Activated T-helper 1 cell treated with Interleukin-2 at 50 U/mL for 16 hours (primary cell): ENCODE results near the gene ERP29.
A peak's percentile ranks its signal among the peaks of the same experiment; 100 is the strongest.
"Not testable (repeated sequence)": the region's sequence is repeated elsewhere in the genome, so short reads cannot be mapped to it uniquely, and the experiment has no call there.

Experiments
- DNase-seq: peaks from one replicate; pipeline ENCODE4 v3.0.0-alpha.2; 2020; ENCODE audit warnings: low read depth

ERP29 gene

DNA sequence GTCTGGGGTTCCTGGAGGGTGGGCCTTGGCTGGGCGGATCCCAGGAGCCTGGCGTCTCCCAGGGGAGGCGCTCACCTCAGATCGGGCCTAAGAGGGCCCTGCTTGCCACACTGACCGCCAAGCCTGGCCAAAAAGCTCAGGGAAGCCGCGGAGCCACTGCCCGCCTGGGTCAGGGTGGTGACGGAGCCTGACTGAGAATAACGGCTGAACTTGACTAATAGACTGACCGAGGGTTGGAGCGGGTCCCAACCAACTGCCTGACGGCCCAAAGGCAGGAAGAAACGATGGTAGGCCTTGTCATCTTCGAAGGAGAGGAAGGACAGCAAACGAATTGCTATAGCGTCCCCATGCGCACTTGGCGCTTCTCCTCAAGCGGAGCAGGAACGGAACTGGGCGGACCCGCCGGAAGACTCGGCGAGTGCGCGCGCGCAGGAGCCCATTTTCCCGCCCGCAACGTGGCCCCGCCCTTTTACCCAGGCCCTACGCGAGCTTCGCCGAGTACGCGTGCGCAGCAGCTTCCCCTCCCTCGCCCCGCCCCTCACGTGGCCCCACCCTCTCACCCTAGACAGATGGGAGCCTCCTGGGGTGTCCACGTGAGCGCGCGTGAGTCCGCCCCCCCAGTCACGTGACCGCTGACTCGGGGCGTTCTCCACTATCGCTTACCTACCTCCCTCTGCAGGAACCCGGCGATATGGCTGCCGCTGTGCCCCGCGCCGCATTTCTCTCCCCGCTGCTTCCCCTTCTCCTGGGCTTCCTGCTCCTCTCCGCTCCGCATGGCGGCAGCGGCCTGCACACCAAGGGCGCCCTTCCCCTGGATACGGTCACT, at the start of gene ERP29, which contains the start of gene TMEM116:
Gene ERP29 (plus strand): TSS at position 652 of the 826 bp plus-strand sequence. CDS start 40 bp downstream, at position 692.
Gene TMEM116 (minus strand): TSS at position 391 of the 826 bp plus-strand sequence. CDS start 7,895 bp downstream, outside the sequence.
- DNase-seq = peak; percentile 100

DNA sequence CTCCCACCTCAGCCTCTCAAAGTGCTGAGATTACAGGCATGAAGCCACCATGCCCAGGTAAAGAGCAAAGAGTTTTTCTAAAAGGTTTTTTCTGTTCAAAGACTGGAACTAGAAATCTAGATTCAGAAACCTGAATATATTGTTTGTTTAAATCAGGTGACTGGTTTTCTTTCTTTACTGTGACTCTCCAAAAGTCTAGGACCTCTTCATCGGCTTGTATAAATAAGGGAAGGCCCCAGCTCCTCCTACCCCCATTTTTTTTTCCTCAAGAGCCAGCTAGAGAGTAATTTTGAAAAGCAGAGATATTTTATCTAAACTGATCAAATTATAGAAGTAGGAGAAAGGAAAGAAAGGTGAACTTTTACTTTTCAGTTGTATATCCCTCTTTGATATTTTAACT, 48.3 kb upstream of the ERP29 start:
- DNase-seq = no peak

DNA sequence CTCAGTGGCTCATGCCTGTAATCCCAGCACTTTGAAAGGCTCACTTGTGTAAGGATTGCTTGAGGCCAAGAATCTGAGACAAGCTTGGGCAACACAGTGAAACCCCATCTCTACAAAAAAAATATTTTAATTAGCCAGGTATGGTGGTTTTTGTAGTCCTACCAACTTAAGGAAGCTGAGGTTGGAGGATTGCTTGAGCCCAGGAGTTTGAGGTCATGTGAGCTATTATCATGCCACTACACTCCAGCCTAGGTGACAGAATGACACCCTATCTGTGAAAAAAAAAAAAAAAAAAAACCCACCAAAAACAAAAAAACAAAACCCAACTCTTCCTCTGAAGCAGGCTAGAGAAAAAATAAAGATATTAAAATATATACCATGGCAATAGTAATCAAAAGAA, 41.4 kb upstream of the ERP29 start:
- DNase-seq = no peak

DNA sequence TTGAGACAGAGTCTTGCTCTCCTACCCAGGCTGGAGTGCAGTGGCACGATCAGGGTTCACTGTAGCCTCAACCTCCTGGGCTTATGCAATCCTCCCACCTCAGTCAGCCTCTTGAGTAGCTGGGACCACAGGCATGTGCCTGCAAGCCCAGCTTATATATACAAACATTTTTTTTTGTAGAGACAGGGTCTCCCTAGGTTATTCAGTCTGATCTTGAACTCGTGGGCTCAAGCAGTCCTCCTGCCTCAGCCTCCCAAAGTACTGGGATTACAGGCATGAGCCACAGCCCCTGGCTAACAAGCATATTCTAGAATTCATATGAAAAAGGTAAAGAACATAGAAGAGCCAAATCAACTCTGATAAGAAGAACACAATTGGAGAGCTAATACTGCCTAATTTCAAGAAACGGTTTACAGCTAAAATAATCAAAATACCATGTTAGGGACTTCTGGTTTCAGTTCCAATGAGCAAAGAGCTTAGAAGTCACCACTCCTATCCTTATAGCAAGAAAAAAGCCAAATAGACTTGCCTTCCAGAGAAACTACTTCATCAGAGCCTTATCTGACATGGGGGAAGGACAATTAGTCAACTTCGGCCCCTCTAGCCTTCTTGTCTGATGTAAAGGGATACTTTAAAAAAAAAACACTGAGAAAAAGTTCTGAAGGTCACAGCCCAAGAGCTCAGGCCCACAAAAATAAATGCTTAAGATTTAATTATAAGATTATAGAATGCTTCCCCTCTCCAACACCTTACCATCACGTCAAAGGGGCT, 37.9 kb upstream of the ERP29 start:
- no peak for DNase-seq

DNA sequence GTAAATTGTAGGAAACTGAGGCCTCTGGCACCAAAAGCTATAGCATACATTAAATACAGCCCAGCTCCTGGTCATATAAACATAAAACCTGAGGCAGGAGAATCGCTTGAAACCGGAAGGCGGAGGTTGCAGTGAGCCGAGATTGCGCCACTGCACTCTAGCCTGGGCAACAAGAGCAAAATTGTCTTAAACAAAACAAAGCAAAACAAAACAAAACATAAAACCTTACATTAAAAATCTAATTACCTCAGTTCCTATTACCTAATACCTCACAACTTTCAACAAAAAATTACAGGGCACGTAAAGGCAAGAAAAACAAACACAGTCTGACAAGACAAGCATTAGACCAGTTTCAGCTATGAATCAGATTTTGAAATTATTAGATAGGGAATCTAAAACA, 36.9 kb upstream of the ERP29 start:
- DNase-seq = no peak

DNA sequence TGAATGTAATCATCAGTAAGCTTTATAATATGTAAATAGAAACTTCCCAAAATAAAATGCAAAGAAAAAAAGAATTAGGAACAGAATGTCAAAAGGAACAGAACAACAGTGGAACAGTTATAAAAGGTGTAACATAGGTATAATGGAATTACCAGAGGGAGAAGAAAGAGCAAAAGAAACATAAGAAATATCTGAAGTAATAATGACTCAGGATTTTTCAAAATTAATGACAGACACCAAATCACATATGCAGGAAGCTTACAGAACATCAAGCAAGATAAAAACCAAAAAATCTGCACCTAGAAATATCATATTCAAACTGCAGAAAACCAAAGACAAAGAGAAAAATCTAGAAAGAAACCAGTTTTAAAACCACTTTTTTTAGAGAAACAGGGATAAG, 36.4 kb upstream of the ERP29 start:
- no peak for DNase-seq

DNA sequence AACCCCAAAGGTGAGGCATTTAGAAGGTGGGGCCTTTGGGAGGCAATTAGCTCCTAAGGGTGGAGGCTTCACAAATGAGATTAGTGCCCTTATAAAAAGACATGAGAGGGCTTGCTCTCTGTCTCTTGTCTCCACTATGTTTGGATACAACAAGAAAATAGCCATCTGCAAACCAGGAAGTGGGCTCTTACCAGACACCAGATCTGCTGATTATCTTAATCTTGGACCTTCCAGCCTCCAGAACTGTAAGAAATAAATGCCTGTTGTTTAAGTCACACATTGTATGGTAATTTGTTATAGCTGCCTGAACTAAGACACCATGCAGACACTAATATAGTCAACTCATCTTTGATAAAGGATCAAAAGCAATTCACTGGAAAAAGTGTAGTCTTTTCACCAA, 34.7 kb upstream of the ERP29 start:
- no peak for DNase-seq

DNA sequence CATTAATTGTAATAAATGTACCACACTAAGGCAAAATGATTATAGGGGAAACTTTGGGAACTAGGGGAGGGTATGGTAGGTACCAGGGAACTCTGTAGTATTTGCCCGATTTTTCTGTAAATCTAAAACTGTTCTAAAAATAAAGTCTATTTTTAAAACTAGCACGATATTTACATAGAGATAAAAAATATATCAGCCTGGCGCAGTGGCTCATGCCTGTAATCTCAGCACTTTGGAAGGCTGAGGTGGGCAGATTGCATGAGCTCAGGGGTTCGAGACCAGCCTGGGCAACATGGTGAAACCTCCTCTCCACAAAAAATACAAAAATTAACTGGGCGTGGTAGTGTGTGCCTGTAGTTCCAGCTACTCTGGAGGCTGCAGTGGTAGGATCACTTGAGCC, 32.6 kb upstream of the ERP29 start:
- DNase-seq = no peak

DNA sequence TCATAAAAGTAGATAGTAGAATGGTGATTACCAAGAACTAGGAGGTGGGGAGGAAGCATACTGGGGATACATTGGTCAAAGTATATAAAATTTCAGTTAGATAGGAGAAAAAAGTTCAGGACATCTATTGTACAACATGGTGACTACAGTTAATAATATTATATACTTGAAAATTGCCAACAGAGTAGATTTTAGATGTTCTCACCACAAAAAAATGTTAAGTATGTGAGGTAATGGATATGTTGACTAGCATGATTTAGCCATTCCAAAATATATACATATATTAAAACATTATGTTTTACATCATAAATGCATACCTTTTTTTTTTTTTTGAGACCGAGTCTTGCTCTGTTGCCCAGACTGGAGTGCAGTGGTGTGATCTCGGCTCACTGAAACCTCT, 31.2 kb upstream of the ERP29 start:
- no peak for DNase-seq

DNA sequence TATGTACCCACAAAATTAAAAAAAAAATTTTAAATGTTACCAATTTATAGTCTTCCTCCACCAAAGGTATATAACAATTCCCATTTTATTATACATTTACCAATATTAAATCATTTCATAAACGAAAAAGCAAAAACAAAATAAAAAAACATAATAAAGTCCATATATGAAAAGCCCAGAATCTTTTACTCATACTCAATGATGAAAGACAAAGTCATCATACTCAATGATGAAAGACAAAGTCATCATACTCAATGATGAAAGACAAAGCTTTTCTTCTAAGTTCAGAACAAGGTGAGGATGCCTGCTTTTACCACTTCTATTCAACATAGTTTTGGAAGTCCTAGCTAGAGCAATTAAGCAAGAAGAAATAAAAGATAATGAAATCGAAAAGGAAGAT, 28.4 kb upstream of the ERP29 start:
- DNase-seq = no peak

DNA sequence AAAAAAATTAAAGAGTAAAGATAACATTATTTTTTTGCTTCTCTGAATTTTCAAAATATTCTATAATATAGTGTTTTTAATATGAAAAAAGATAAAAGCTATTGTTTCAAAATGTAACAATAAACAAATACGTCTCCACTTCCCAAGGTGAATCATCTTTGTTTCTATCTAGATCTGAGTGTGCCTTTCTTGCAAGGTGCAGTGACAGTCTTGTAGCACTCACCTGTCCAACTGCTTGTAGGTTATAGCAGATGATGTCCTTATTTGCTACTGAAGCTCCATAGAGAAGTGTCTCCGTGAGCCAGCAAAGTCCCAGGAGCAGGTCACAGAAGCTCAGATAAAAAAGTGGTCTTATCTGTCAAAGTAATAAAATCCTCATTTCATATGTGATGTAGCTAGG, 21.7 kb upstream of the ERP29 start:
- no peak for DNase-seq

DNA sequence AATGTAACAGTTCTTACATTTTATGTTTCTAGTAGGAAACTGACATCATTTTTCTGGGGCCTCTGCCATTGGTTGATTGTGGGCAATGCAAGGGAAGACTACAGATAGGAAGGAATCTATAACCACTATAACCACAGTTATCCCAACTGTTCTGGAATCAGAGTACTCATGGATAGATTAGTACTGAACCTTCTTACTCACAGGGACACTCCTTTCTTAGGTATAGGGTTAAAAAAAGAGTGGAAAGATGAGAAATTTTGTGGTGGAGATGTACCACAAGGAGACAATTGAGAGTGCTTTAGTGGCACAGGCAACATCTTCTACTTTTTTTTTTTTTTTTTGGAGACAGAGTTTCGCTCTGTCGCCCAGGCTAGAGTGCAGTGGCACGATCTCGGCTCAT, 21.3 kb upstream of the ERP29 start:
- DNase-seq = no peak

DNA sequence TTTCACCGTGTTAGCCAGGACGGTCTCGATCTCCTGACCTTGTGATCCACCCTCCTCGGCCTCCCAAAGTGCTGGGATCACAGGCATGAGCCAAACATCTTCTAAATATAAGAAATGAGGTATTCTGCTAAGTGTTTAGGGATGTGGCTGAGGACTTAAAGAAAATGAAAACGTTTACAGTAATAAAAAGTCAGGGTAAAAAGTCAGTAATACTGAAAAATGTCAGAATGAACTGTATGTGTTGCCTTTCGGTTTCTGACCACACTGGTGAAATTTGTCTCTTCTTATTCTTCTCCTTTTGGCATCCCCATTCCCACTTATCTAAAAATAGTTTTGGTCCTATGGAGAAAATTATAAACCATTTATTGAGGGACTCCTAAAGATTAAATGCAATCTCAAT, 20.8 kb upstream of the ERP29 start:
- no peak for DNase-seq

DNA sequence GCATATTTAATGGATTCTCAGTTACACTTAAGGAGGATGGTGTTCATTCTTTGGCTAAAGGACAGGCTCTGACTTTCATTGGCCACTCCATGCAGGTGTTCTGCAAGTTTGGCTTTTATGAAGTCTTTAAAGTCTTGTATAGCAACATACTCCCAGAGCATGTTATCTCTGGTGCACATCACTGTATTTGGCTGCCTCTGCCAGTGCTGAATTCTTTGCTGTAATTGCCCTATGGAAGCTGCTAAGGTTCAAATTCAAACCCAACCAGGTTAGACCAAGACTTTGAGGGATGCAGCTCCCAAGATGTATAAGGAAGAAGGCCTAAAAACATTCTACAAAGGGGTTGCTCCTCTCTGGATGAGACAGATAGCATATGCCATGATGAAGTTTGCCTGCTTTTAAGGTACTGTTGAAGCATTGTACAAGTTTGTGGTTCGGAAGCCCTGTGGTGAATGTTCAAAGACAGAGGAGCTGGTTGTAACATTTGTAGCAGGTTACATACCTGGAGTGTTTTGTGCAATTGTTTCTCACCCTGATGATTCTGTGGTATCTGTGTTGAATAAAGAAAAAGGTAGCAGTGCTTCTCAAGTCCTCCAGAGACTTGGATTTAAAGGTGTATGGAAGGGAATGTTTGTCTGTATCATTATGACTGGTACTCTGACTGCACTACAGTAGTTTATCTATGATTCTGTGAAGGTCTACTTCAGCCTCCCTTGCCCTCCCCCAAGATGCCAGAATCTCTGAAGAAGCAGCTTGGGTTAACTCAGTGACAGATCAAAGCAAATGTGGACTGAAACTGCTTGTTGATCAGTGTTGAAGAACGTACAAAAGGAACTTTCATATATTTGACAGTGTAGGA, 19.7 kb upstream of the ERP29 start:
- DNase-seq = no peak

DNA sequence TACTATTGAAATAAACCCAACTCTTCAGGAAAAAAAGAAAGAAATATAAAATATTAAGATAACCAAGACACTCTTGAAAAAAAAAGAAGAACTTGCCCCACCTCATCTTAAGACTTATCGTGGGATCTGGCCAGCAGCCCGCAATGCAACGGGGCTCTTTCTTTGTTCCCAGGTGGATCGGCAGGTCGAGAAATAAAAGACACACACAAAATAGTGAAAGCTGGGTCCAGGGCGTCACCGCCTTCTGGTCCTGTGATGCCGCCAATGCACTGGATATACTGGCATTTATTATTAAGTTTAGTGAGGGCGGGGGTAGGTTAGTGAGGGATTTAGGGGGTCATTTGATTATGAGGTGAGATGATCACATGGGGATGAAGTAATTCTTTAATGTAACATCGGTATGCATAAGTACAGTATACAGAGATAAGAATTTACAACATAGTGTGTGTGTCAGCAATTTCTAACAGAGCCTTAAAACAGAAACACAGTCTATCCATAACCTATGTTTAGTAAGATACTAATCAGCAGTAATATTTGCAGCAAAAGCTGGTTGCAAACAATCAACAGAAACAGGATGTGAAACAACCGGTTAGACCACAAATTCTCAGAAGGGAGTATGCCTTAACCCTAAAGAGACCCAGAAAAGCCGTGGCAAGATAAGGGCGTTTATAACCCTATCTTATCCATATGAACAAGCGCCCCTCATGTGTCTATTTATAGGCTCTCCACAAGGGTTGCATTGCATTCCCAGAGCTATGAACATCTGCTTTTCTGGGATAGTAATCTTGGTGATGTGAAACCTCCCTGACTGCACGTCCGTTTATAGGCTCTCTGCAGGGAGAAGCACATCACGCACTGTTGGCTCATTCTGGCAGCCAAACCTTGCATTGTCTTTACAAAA, 18.8 kb upstream of the ERP29 start:
- not testable (repeated sequence) for DNase-seq

DNA sequence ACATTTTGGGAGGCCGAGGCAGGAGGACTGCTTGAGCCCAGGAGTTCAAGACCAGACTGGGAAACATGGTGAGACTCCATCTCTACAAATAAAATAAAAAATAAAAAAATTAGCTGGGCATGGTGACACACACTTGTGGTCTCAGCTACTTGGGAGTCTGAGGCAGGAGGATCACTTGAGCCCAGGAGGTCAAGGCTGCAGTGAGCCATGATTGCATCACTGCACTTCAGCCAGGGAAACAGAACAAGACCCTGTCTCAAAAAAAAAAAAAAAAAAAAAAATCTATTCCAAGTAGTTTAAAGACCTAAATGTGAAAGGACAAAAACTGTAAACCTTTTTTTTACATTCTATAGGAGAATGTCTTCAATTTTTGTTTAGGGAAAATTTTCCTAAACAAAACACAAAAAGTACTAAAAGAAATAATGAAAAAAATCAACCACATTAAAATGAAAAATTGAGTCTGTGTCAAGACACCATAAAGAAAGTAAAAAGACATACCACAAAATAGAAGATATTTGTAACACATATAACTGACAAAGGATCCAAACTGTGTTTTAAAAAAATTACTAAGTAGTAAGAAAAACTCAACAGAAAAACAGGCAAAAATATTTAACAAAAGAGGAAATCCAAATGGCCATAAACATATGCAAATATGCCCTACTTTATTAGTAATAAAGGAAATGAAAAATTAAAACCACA, 17.3 kb upstream of the ERP29 start:
- no peak for DNase-seq

DNA sequence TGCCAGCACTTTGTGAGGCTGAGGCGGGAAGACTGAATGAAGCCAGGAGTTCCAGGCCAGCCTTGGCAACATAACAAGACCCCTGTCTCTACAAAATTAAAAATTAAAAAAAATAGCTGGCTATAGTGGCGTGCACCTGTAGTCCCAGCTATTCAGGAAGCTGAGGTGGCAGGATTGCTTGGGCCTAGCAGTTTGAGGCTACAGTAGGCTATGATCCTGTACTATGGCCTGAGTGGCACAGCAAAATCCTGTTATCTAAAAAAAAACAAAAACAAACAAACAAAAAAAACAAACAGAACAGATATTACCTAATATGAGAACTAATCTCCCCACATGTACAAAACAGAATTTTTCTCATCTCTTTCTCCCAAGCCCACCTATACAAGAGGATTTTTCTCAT, 15.9 kb upstream of the ERP29 start:
- DNase-seq = no peak

DNA sequence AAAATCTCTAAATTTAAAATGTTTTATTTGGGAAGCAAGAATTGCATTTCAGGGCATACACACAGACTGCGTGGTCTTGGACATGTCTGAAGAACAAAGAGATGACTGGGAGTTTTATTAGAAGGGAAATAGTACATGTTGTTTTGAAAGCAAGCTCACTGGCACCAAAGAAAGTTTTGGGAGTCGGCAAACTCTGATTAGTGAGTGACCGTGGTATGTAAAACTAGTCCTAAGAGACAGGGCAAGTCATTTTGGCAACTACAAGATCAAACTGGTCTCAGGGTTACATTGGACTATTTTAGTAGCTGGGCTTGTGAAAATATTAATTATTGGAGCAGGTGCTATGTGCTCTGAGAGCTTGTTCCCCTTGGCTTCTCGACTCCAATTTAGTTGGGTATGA, 15.2 kb upstream of the ERP29 start:
- no peak for DNase-seq

DNA sequence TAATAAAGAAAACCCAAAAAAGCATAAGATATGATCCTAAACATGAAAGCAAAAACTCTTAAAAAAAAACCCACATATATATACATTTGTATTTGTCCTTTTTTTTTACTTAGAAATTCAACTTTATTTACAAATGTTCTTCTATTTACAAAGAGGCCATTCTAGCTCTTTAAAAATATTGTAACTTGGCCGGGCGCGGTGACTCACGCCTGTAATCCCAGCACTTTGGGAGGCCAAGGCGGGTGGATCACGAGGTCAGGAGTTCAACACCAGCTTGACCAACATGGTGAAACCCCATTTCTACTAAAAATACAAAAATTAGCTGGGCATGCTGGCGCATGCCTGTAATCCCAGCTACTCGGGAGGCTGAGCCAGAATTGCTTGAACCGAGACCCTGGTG, 14.1 kb upstream of the ERP29 start:
- not testable (repeated sequence) for DNase-seq

DNA sequence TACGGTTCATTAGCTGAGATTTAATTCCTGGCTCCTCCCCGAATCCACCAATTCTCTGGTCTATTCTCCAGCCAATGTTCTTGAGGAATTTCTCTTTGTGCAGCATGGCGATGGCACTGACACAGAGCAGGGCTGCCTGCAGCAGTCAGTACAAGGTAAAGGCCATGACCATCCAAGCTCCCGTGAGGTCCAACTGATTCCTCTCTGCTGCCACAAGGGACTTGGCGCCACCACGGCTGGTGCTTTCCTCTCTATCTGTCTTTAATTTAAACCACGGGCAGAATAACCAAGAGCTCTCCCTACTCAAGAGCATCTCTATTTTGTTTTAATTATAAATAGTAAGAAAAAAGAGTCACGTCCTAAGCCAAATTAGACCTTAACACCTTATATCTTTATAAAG, 12.4 kb upstream of the ERP29 start:
- DNase-seq = no peak

DNA sequence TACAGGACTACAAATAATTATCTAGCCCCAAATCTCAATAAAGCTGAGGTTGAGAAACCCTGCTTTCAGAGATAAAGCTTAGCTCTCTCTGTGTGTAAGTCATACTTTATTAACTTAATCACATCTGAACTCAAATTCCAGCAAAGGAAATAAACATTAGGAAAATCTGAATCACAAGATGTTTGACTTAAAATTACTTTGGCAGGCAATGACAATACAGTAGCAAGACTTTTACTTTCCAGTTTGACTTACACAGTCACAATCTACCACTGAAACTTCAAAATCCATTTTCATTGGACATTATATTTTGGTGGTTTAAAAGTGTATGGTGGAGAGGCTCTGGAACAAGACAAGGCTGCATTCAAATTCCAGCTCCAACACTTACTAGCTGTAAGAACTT, 11.7 kb upstream of the ERP29 start:
- no peak for DNase-seq
